Measurements from ENCODE around the gene AMN.
A peak's percentile ranks its signal among the peaks of the same experiment; 100 is the strongest.

DNA sequence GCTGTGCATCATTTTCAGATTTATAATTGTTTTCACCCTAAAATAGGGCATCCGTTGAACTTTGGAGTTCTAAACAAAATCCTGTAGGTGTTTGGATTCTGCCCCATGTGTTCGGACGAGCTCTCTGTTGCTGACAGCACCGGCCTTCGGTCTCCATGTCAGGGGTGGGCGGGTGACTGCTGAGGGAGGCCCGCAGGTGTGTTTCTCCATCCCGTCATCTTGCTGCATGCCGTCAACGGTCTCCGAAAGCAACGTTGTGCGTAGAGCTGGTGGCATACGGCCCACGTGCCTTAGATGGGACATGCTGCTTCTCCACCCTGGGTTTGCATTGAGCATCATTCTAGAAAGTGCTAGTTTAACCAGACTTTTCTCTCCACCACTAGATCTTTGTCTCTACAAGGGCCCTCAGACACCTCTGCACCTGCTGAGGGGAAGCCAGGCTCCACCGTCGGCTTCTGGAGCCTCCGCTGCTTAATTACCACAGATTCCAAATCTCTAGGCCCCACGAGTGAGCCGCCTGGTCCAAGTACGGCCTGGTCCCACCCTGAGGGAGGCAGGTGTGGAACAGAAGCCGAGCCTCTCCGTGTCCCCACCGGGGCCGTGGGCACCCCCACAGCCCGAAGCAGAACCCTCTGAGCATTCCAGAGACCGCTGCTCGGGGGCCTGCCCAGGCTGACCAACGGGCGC is 15.7 kb upstream of the AMN start:
- no peak for TF ChIP-seq POLR2AphosphoS5 (IDR thresholded peaks at IDR 0.05; ENCODE audit: low read depth, low read length)
- 0 out of 2 replicates have a peak, but pooled peaks have one; percentile 23 for TF ChIP-seq POLR2A (IDR thresholded peaks at IDR 0.05; ENCODE audit: low read depth, low read length)
- TF ChIP-seq TAF1 (IDR thresholded peaks at IDR 0.05; ENCODE audit: low read depth, low read length) = no peak
- TF ChIP-seq SPI1 (IDR thresholded peaks at IDR 0.05; ENCODE audit: low read depth, low read length) = no peak
- no peak for TF ChIP-seq PAX5 (IDR thresholded peaks at IDR 0.05; ENCODE audit: insufficient read depth, low read length, severe bottlenecking)
